ENCODE data around the gene DCHS1.
A peak's percentile ranks its signal among the peaks of the same experiment; 100 is the strongest.

The DCHS1 gene

GRCh38 chr11:6657346-6657745, 1.7 kb upstream of the DCHS1 start:
- H3K4me3 ChIP-seq (ENCODE audit: low read depth, low read length): no peak overlapping the region
- no peak for TF ChIP-seq CTCF (IDR thresholded peaks at IDR 0.05; ENCODE audit: borderline replicate concordance, insufficient read depth, low read depth, low read length)

GRCh38 chr11:6656936-6657335, 1.3 kb upstream of the DCHS1 start:
- TF ChIP-seq CTCF (IDR thresholded peaks at IDR 0.05; ENCODE audit: borderline replicate concordance, insufficient read depth, low read depth, low read length): no peak
- no peak overlapping the region for H3K4me3 ChIP-seq (ENCODE audit: low read depth, low read length)

GRCh38 chr11:6656584-6656915, 941 bp upstream of the DCHS1 start:
- no peak for TF ChIP-seq CTCF (IDR thresholded peaks at IDR 0.05; ENCODE audit: borderline replicate concordance, insufficient read depth, low read depth, low read length)
- H3K4me3 ChIP-seq (ENCODE audit: low read depth, low read length): no peak overlapping the region

- H3K4me3 ChIP-seq (ENCODE audit: low read depth, low read length): peak overlapping the region; percentile 2
- no peak for TF ChIP-seq CTCF (IDR thresholded peaks at IDR 0.05; ENCODE audit: borderline replicate concordance, insufficient read depth, low read depth, low read length)
Observed at GRCh38 chr11:6655020-6655789, 404 bp downstream of the DCHS1 start.

- no peak overlapping the region for H3K4me3 ChIP-seq (ENCODE audit: low read depth, low read length)
- TF ChIP-seq CTCF (IDR thresholded peaks at IDR 0.05; ENCODE audit: borderline replicate concordance, insufficient read depth, low read depth, low read length): no peak
Observed at GRCh38 chr11:6654281-6655019, 1.2 kb downstream of the DCHS1 start.

GRCh38 chr11:6653656-6654055, 2.0 kb downstream of the DCHS1 start:
- H3K4me3 ChIP-seq (ENCODE audit: low read depth, low read length): no peak overlapping the region
- TF ChIP-seq CTCF (IDR thresholded peaks at IDR 0.05; ENCODE audit: borderline replicate concordance, insufficient read depth, low read depth, low read length): no peak

GRCh38 chr11:6653097-6653496, 2.5 kb downstream of the DCHS1 start:
- H3K4me3 ChIP-seq (ENCODE audit: low read depth, low read length): no peak overlapping the region
- TF ChIP-seq CTCF (IDR thresholded peaks at IDR 0.05; ENCODE audit: borderline replicate concordance, insufficient read depth, low read depth, low read length): no peak

Measured in GM12875 (cell line).